Islet of Langerhans (tissue), 1 donor: Measurements from ENCODE around the gene IRS2.
"Not testable (repeated sequence)": the region's sequence is repeated elsewhere in the genome, so short reads cannot be mapped to it uniquely, and the experiment has no call there.

Experiments
- FAIRE-seq: peaks from one replicate; lab custom pipeline; 2011; peaks lifted over from hg19 to GRCh38; lab: Jason Lieb, UNC

Gene IRS2

DNA sequence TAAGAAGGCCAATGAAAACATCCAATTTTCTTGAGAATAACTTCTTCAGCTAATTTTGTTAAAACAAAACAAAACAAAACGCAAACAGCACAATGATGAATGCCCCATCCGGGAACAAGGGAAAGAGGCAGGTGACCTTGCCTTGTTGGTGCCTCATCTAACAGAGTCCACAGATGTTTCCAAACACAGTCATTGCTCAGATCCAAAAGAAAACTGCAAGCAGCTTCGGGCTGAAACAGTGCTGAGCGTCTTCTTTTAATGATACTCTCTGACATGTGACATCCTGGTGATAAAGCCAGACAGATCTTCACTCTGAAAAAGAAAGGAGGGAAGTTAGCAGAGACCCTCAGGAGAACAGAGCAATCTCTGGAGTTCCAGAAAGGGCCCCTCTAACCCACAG, 30.4 kb downstream of the IRS2 start:
- FAIRE-seq: no peak

DNA sequence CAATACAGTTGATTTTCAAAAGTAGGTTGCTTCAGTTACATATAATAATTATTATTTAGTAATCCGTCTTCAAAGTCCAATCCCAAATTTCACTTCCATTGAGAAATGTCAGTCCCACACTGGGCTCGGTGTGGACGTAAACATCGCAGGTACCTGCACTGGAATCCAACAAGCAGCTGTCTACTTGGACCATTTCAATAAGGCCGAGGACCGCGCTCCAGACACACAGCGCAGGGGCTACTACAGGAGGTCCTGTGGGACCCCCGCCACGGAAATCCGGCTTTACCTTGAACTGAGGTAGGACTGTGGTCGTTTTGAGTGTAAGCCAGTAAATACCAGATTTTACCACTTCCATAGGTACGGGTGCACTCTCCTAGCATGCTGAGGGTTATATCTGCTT, 30.8 kb downstream of the IRS2 start:
- no peak for FAIRE-seq

DNA sequence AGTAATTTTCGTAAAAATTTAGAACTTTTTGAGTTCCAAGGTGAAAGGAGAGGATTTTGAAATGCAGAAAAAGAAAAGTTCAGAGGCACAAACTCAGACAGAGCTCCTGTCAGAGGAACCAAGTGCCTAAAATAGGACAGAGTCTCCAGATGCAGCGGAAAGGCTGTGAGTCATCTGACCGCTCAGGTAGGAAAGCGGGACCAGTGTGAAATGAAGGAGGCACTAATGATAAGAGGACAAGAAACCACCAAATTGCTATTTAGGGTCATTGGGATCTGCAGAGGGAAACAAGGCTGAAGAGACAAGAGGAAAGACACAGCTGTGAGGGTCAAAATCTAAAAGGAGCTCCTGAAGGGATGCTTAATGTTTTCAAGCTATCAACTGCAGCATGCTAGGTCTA, 34.9 kb downstream of the IRS2 start:
- no peak for FAIRE-seq

DNA sequence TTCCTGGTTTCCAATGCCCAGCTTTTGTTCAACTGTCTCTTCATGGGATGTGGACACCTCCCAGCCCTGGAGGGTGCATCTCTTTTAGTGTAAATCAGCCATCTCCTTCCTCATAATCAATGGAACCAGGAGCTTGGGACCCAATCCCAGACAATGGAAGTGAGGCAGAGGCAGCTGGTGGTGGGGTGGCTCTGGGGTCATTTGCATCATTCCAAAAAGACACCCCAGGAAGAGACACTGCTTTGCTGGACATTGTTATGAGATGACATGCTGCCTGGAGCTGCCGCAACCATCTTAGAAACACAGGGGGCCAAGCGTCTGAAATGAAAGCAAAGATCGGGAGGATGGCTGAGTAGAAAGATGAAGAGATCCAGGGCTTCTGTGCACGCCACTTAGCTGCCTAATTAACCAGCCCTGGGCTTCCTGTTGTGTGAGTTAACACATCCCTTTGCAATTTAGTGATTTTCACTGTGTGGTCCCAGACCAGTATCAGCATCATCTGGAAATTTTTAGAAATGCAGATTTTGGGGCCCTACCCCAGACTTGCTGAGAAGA, 36.1 kb downstream of the IRS2 start:
- no peak for FAIRE-seq

DNA sequence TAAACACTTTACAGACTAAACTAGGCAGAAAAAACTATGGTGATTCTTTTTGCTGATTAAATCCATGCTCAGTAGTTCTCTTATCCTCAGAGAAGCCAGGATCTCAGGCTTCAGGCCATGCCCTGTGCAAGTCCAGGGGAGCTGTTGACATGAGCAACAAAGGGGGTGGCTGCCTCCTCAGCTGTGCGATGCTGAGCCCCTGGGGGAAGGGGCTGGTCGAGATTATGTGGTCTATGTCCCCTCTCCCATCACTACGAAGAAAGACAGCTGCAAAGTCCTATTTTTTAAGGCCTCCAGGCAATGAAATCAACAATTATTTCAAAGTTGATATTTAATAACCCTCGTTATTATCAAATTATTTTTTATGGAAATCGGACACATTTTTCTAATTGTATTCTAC, 37.0 kb downstream of the IRS2 start:
- no peak for FAIRE-seq

DNA sequence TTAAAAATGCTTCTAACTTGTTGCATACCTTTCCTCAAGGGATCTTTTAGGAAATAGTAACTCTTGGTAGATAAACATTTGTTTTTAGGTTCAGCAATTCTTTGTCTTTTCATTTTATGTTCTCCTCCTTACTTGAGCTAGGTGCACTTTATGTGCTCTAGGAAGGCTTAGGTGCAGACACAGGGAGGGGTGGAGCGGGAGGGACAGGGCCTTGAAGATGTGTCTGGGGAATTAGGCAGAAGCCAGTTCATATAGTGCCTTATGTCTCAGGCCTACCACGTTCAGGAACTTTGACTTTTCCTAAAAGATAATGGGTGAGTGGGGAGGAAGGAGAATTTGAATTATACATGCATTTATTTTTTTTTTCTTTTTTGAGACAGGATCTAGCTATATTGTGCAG, 37.7 kb downstream of the IRS2 start:
- FAIRE-seq: no peak

DNA sequence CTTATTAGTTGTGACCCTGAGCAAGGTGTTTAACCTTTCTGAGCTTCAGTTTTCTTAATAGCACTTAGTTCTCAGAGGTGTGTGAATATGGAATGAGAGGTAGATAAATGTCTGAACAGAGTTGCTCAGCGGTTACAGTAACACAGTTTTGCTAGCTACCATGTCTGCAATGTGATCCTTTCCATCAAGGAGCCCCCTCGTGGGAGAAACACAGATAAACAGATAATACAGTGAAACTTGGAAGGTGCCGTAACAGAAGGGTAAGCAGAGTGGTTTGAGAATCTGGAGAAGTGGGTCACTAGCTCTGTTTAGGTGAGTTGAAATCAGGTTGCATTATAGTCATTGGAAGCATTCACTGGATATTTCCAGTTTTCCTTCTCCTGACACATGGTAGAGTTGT, 38.9 kb downstream of the IRS2 start:
- no peak for FAIRE-seq

DNA sequence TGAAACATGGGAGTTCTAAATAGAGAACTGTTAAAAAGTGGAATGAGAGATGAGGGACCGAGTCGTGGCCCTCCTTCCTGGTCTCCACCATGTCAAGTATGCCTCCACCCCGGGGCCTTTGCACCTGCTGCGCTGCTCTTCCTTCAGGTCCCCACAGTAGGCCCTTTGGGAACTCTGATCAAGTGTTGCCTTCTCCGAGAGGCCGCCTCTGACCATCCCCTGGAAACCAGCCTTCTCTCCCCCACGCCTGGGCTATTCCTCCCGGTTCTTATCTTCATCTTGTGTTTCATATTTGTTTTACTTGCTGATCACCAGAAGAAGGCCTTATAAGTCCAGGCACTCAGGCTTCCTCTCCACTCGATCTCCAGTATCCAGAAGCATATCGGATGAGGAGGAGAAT, 40.0 kb downstream of the IRS2 start:
- FAIRE-seq: no peak

DNA sequence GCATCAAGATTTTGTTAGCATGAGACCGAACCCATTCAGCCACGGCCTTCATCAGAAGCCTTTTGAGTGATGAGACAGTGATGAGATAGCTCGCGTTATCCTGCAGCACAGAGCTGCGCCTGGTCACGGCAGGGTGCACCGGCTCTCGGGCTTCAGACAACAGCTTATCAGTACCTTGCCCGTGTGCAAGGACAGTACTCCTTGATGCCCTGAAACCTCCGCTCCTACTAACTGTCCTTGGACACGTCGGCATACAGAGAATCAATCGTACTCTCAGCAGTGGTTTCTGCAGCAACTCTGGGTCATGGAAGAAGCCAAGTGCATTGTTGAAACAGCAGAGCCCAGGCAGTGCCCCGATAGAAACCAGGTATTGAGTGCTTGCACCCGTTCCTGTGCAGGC, 40.7 kb downstream of the IRS2 start:
- FAIRE-seq: no peak

DNA sequence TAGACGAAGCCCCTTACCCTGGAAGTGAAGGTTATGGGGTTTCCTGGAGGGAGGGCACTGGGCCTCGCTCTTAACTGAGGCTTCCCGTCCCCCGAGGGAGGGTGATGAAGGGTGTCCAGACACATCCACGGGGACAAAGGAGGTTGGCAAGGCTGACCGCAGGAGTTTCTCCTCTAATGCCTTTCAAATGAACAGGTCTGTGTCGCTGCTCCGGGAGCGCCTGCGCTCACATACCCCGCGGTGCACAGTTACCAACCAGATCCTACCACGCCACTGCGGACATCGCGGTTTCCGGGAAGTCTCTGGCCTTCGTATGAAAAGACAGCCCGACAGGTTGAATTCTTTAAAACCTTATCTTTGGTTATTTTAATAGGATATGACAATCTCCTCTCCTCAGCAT, 41.3 kb downstream of the IRS2 start:
- no peak for FAIRE-seq

DNA sequence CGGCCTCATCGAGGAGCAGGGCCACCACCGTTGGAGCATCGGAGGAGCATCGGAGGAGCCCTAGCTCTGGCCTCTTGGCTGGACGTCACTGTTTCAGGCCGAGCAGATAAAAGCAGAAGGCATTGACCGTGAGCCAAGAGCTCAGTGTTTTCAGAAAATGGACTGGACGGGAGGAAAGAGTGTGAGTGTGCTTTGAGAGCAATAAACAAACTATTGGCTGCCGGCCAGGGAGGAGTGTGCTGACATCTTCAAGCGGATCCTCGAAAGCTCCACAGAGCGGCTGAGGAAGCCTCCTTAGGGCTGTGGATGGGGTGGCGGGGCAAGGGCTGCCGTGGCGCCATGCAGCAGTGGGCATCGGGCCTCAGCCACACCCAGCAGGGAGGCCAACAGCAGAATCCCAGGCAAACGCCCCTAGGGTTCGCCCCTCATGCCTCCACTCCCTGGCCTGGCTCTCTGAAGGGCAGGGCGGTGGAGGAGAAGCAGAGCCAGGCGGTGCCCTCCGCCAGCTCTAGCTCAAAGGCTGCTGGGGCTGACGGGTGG, 41.8 kb downstream of the IRS2 start:
- FAIRE-seq: no peak

DNA sequence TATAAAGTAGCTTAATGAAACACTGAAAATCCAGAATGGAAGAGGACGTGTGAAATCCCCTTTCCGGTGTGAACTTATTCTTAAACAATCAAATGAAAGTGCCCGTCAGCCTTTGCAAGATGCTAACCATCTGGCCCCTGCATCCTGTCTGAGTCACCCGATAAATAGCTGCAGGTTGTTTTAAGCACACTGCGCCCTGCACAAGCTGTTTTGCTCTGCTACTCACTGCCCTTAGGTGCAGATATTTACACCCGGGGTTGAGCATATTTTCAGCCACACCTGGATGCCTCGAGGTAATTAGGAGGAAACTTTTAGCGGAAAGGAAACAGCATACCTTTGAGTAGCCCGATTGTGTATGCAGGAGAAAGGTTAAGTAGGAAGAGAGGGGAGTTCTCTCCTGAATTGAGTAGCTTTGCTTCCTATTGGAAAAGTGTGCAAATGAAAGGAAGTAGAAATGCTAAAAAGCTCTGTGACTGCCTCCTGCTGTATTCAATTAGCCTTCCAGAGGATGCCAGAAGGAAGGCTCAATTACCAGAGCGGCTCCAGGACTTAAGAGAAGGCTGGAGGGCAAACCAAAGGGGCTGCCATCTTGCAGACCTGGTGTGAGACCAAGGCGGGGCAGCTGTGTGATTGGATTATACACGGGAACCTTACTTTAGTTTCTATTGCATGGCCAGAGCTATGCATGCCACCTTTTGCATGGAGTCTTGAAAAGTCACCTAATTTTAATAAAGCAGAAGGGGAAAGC, 42.5 kb downstream of the IRS2 start:
- FAIRE-seq: peak; percentile 95

DNA sequence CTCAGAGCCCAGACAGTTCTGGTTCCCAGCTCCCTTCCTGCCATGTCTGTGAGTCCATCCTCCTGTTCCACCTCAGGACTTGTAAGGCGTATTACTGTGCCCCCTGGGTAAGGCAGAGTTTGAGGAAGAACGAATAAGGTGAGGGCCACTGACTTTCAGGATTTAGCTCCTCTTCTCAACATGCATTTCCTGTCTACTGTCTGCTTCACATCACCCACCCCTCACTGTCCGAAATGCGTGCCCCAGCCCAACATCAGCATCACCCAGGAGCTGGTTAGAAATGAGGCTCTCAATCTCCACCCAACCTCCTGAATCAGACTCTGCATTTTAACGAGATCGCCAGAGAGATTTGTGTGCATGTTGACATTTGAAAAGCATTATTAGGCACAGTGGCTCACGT, 44.4 kb downstream of the IRS2 start:
- no peak for FAIRE-seq

DNA sequence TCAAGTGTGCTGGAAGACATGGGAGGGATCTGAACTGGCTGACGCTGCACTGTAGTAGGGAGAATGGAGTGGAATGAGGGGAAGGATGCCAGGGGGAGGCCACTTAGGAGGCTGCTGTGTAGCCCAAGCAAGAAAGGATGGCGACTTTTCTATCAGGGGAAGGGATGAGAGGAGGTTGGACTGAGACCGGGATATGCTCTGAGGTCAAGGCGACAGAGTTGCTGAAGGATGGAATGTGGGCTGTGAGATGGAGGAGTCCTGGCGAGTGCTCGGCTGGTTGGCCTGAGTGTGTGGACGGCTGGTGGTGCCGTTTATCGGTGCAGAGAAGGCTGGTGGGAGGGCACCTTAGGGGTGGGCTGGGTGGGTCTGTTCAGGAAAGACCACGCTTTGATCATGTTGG, 45.7 kb downstream of the IRS2 start:
- FAIRE-seq: no peak

DNA sequence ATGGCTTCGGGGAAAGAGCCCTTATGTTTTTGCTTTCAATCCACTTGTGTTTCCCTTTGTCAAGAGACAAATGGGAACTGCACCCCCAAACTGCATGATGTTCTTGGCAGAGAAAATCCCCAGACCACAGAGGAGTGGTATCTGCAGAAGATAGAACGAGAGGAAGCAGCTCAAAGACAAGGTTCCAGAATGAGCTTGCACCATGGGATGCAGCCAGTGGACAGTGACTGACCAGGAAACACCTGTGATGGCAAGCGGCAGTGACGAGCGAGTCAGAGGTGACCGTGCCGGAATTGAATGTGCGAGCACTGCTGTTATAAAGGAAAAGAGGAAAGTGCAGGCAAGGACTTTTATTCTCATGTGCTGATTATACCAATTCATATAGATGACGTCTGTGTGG, 46.3 kb downstream of the IRS2 start:
- FAIRE-seq: no peak

DNA sequence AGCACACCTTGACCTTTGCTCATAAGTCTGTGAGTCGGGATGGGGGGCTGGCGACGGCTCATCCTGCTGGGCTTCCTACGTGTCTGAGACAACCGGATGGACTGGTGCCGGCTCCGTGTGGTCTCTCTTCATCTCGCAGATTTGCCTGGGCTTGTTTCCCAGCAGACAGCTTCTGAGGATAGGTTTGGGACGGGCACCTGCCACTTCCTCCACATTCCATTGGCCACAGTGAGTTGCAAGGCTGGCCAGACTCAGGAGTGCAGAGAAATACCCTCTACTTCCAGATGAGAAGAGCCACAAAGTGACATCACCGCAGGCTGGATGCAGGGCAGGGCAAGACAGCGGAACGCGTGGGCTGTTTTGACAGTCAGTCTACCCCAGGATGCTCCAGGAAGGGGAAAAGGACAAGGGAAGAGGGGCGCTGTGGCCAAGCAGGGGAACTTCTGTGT, 48.1 kb downstream of the IRS2 start:
- no peak for FAIRE-seq

DNA sequence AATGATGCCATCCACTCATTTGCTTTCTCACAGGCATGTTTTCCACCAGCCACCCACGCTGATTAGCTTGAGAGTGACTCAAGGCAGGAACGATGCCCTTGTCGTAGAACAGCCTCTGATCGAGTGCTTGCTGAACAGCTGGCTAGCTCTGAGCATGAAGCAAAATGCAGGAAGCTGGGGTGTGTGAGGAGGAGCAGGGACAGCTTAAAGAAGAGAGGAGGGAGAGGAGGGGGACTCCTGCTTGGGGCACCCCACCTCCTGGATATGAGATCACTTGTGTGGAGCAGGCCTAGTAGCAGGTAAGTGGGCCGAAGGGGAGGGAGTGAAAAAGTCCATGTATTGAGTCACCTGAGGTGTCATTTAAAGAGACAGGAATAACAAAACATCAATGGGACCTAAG, 48.8 kb downstream of the IRS2 start:
- FAIRE-seq: no peak

DNA sequence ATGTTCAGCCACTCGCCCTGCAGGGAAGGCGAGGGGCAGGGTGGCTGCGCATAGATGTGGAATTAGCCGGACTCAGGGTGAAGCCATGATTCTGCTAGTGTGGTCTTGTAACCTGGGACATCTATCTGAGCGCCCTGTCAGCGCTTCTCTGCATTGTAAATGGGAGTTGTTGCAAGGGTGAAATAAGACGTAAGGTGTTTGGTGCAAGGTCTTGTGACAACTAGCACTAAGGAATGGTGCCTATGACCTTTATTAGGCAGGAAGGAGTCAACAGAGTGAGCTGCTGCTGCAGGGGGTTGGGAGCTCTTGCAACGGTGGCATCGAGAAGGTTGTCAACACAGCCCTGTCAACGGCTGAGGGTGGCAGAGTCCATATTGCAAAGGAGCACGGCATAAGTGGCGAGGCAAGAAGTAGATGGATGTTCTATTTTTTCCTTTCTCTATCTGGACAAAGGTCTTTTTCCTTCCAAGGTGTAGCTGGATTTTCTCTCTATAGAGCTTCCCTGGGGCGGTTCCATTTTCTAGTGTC, 49.3 kb downstream of the IRS2 start:
- no peak for FAIRE-seq

DNA sequence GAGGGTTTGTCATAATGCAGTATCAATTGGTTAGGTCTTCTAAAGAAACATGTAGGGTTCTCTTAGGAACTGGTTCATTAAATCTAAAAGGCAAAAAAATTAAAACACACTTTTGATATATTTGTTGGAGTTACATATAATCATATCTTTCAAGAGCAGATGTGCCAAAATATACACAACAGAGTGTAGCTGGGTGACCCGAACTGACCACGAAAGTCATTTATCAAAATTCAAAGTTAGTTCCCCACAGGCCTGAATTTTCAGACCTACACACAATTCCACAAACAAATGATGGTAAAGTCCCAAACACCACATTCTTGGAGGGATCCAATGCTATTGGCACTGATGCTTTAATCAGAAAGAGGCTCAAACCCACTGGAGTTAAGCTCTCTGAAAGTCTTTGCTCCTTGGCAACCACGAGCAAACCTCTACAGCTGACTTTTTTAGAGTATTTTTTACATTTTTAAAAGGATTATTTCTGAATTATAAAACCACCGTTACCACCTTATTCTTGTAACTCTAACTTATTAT, 50.9 kb downstream of the IRS2 start:
- no peak for FAIRE-seq

DNA sequence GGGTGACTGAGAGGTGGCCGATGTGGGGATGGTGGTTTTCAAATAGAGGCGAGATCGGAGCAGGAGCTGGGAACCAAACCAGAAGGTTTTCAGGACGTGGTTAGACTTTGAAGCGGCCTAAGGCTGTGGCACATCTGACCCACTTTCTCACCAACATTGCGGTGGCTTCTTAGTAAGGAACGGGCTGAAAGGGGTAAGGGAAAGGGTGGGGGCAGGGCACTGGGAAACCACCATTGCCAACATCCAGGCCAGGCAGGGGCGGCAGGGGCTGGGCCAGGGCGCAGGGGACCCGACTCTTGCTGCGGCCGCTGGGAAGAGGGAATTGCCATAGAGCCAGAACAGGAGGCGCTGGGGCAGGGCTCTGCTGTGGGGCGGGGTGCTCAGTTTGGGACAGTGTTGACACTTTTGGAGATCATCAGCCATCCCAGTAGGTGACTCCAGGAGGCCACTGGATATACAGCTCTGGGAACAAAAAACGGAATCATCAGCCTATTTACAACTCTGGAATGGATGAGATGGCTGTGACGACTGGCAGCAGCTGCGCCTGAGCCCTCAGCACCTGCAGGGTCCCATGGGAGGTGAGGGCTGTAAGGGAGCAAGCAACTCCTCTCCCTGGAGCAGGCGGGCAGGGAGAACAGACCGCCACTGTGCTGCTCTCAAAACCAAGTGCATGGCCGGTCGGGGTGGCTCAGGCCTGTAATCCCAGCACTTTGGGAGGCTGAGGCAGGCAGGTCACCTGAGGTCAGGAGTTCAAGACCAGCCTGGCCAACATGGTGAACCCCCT, 52.2 kb downstream of the IRS2 start:
- FAIRE-seq: no peak

DNA sequence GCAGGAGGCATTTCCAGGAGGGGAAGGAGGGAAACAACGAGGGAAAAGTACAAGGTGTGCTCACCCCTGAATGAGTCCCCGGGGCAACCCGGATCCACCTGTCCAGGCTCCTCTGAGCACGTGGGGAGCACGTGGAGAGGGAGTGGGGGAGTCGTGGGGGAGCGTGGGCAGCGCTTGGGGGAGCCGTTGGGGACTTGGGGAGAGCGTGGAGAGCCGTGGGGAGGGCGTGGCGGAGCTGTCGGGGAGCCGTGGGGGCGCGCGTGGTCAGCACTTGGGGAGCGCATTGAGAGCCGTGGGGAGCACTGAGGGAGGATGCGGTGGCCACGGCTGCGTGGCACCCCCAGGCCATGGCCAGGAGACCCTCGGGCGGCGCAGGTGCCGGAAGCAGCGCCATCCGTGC, 52.8 kb downstream of the IRS2 start:
- no peak for FAIRE-seq

DNA sequence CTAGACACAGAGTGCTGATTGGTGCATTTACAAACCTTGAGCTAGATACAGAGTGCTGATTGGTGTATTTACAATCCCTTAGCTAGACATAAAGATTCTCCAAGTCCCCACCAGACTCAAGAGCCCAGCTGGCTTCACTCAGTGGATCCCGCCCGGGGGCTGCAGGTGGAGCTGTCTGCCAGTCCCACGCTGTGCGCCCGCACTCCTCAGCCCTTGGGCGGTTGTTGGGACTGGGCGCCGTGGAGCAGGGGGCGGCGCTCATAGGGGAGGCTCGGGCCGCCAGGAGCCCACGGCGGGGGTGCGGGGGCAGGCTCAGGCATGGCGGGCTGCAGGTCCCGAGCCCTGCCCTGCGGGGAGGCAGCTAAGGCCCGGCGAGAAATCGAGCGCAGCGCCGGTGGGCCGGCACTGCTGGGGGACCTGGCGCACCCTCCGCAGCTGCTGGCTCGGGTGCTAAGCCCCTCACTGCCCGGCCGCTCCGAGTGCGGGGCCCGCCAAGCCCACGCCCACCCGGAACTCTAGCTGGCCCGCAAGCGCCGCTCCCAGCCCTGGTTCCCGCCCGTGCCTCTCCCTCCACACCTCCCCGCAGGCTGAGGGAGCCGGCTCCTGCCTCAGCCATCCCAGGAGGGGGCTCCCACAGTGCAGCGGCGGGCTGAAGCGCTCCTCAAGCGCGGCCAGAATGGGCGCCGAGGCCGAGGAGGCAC, 53.8 kb downstream of the IRS2 start:
- not testable (repeated sequence) for FAIRE-seq
